Activated CD8-positive, alpha-beta memory T cell treated with anti-CD3 and anti-CD28 coated beads, Interleukin-2, amount 10 ng/mL, durations not matched to agents 7 days and 5 days (primary cell): ENCODE results near the gene FRG1. TPM values are rescaled to one million over a fixed set of nuclear protein-coding genes. Genes with fewer than 3 reads are reported as not detected.
"Not testable (repeated sequence)": the region's sequence is repeated elsewhere in the genome, so short reads cannot be mapped to it uniquely, and the experiment has no call there.

Experiments
- ATAC-seq: fragments of 150-1000 bp; cut with Tn5 transposase; one replicate; pipeline ENCODE4 v1.10.0; 2021; ENCODE audit warnings: moderate library complexity
- CTCF ChIA-PET: fragments of 350-600 bp; sonication (Branson Sonifier 250); formaldehyde crosslinking; loops from one replicate; lab custom pipeline; 2021; ENCODE audit warnings: antibody characterized with exemption; lab: Charles Lee
- DNase-seq: peaks from one replicate; pipeline ENCODE4 v3.0.0-alpha.2; 2020
- H3K27ac Mint-ChIP-seq: one replicate; pipeline ENCODE4 v1.8.0; 2021; ENCODE audit warnings: mild to moderate bottlenecking, mixed read lengths
- H3K27me3 Mint-ChIP-seq: one replicate; pipeline ENCODE4 v1.8.0; 2021; ENCODE audit warnings: mixed read lengths
- H3K36me3 Mint-ChIP-seq: one replicate; pipeline ENCODE4 v1.8.0; 2021; ENCODE audit warnings: mild to moderate bottlenecking, mixed read lengths
- H3K4me1 Mint-ChIP-seq: one replicate; pipeline ENCODE4 v1.8.0; 2021; ENCODE audit warnings: mixed read lengths
- H3K4me3 Mint-ChIP-seq: one replicate; pipeline ENCODE4 v1.8.0; 2021; ENCODE audit warnings: mild to moderate bottlenecking, moderate library complexity, mixed read lengths
- H3K9me3 Mint-ChIP-seq: one replicate; pipeline ENCODE4 v1.8.0; 2022; ENCODE audit warnings: low read depth, mixed read lengths
- total RNA-seq, 2 experiments: library from RNA; stranded (reverse); gene quantifications; one replicate each; pipeline ENCODE4 v1.2.3, GENCODE V29; 2021

Gene FRG1
- 10 to 100 TPM; 59.6 to 66.2 TPM for total RNA-seq

DNA sequence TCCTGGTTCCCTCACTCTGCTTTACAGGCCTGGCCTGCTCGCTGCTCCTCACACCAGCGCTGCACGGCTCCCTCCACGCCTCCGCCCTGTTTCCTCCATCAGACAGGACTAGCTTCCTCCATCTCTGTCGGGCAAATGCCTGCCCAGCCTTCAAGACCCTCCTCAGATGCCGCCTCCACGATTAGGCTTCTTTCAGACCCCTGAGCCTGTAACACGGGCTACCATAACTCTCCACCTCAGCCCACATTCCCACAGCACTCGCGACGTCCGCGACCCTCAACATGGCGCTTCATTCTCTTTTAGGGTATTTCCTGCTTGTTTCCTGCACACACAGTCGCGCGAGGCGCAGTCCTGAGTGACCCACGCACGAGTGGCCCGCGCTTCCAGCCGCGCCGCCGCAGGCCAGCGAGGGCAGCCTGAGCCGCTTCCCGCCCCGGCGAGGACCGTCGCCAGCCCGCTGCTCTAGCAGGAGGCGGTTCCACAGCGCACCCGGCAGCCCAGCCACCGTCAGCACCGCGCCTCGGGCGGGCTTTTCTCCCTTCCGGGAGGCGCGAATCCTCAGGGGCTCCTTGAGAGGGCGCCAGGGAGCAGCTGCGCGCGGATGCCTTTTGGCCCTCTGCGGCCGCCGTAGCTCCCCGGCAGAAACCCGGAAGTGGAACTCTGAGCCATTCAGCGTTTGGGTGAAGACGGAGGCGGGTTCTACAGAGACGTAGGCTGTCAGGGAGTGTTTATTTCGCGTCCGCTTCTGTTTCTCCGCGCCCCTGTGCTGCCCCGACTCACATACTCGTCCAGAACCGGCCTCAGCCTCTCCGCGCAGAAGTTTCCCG is at the start of gene FRG1:
Gene FRG1 (plus strand): TSS at position 695 of the 827 bp plus-strand sequence. CDS start 138 bp downstream, outside the sequence.
- ATAC-seq (peak; percentile 98), DNase-seq (peak; percentile 96)
- Mint-ChIP-seq H3K27ac (peak within 1 kb of the TSS; percentile 98), H3K9me3 (no peaks in the 10 kb centered on the region), H3K36me3 (peaks cover 56% of the 10 kb centered on the region), H3K27me3 (no peaks in the 10 kb centered on the region), H3K4me3 (peak within 1 kb of the TSS; percentile 92), H3K4me1 (peaks cover 49% of the 10 kb centered on the region)
- CTCF ChIA-PET, result interaction anchor here (1.0 to 1.2 kb wide), 3 partner anchors 9 to 31 kb away, joined by 3 to 4 read pairs (median 3); no protein-coding TSS in a partner anchor

GRCh38 chr4:189897667-189898066 is 43.0 kb upstream of the FRG1 start:
- no peaks in the 10 kb centered on the region for H3K36me3 Mint-ChIP-seq
- no peak overlapping the region for H3K4me3 Mint-ChIP-seq
- no peak overlapping the region for H3K27ac Mint-ChIP-seq
- ATAC-seq (no peak), DNase-seq (no peak)
- CTCF ChIA-PET, result no interaction called here
- no peaks in the 10 kb centered on the region for H3K27me3 Mint-ChIP-seq
- H3K4me1 Mint-ChIP-seq, result peaks cover 3% of the 10 kb centered on the region
- peaks cover 4% of the 10 kb centered on the region for H3K9me3 Mint-ChIP-seq

- CTCF ChIA-PET, result not testable (repeated sequence)
Measured at GRCh38 chr4:189899481-189900015, 41.1 kb upstream of the FRG1 start.

DNA sequence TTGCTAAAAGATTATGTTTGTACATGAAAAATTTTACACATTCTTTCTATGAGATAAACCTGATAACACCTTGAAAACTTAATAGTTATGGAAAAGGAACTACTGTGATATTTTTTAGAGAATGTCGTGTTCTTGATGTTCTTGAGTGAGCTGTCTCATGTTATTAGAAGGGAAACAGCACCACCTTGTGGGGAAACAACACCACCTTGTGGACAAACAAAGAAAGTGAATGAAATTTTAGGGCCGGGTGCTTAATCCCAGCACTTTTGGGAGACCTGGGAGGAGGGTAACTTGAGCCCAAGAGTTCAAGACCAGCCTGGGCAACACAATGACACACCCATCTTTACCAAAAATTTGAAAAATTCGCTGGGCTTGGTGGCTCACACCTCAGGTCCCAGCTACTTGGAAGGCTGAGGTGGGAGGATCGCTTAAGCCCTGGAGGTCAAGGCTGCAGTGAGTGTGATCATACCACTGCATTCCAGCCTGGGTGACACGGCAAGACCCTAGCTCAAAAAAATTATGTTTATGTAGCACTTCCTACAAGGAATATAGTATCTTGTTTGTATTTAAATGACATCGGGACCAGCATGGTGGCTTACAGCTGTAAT is 36.1 kb upstream of the FRG1 start:
- not testable (repeated sequence) for H3K27ac Mint-ChIP-seq, ATAC-seq, H3K36me3 Mint-ChIP-seq, H3K4me1 Mint-ChIP-seq, H3K27me3 Mint-ChIP-seq, H3K4me3 Mint-ChIP-seq, H3K9me3 Mint-ChIP-seq
- peak; percentile 63 for DNase-seq
- CTCF ChIA-PET, result interaction anchor here (1.0 to 1.6 kb wide), 2 partner anchors 12 to 60 kb away, joined by 3 read pairs; no protein-coding TSS in a partner anchor

More at GRCh38 chr4:189899481-189900015, 41.1 kb upstream of the FRG1 start:
- H3K36me3 Mint-ChIP-seq, H3K9me3 Mint-ChIP-seq, H3K4me1 Mint-ChIP-seq, ATAC-seq, H3K4me3 Mint-ChIP-seq, DNase-seq, H3K27ac Mint-ChIP-seq, H3K27me3 Mint-ChIP-seq: not testable (repeated sequence)

- H3K36me3 Mint-ChIP-seq, result peaks cover 4% of the 10 kb centered on the region
- no peaks in the 10 kb centered on the region for H3K9me3 Mint-ChIP-seq
- ATAC-seq (no peak), DNase-seq (no peak)
- no peaks in the 10 kb centered on the region for H3K27me3 Mint-ChIP-seq
- no peaks in the 10 kb centered on the region for H3K4me1 Mint-ChIP-seq
- no peak overlapping the region for H3K4me3 Mint-ChIP-seq
- CTCF ChIA-PET, result no interaction called here
- H3K27ac Mint-ChIP-seq, result no peak overlapping the region
Measured at GRCh38 chr4:189912170-189912569, 28.5 kb upstream of the FRG1 start.

GRCh38 chr4:189917161-189917891 is 23.3 kb upstream of the FRG1 start:
- CTCF ChIA-PET, result no interaction called here
- no peak overlapping the region for H3K27ac Mint-ChIP-seq
- H3K27me3 Mint-ChIP-seq, result no peaks in the 10 kb centered on the region

GRCh38 chr4:189921058-189921457 is 19.6 kb upstream of the FRG1 start:
- H3K27me3 Mint-ChIP-seq, result no peaks in the 10 kb centered on the region
- ATAC-seq, result no peak
- H3K36me3 Mint-ChIP-seq, result peaks cover 40% of the 10 kb centered on the region

More at GRCh38 chr4:189917161-189917891, 23.3 kb upstream of the FRG1 start:
- ATAC-seq (no peak), DNase-seq (no peak)
- no peaks in the 10 kb centered on the region for H3K4me1 Mint-ChIP-seq
- H3K36me3 Mint-ChIP-seq, result peaks cover 25% of the 10 kb centered on the region
- H3K4me3 Mint-ChIP-seq, result no peak overlapping the region
- H3K9me3 Mint-ChIP-seq, result peaks cover 11% of the 10 kb centered on the region

DNA sequence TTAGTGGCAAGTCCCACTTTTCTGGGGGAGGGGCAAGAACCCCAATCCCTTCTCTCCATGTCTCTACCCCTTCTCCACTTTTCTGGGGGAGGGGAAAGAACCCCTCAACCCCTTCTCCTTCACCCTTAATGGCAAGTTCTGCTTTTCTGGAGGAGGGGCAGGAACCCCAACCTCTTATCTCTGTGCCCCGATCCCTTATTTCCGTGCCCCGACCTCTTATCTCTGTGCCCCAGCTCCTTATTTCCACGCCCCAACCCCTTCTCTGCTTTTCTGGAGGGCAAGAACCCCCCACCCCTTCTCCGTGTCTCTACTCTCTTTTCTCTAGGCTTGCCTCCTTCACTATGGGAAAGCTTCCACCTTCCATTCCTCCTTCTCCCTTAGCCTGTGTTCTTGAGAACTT is 13.9 kb upstream of the FRG1 start:
- H3K27ac Mint-ChIP-seq, H3K27me3 Mint-ChIP-seq, H3K9me3 Mint-ChIP-seq, ATAC-seq, DNase-seq, H3K4me3 Mint-ChIP-seq, H3K4me1 Mint-ChIP-seq, CTCF ChIA-PET: not testable (repeated sequence)
- peaks cover 37% of the 10 kb centered on the region for H3K36me3 Mint-ChIP-seq

More at GRCh38 chr4:189921058-189921457, 19.6 kb upstream of the FRG1 start:
- no peak for DNase-seq
- H3K4me3 Mint-ChIP-seq, result no peak overlapping the region
- no peak overlapping the region for H3K27ac Mint-ChIP-seq
- H3K4me1 Mint-ChIP-seq, result no peaks in the 10 kb centered on the region
- peaks cover 11% of the 10 kb centered on the region for H3K9me3 Mint-ChIP-seq
- CTCF ChIA-PET, result no interaction called here

- ATAC-seq (no peak), DNase-seq (no peak)
- peak overlapping the region; percentile 98 for H3K27ac Mint-ChIP-seq
- H3K36me3 Mint-ChIP-seq, result peaks cover 57% of the 10 kb centered on the region
- H3K27me3 Mint-ChIP-seq, result no peaks in the 10 kb centered on the region
- CTCF ChIA-PET, result interaction anchor here (1.0 to 1.2 kb wide), 2 partner anchors 8 to 20 kb away, joined by 3 to 4 read pairs; no protein-coding TSS in a partner anchor
- H3K4me3 Mint-ChIP-seq, result peak overlapping the region; percentile 92
- peaks cover 55% of the 10 kb centered on the region for H3K4me1 Mint-ChIP-seq
- no peaks in the 10 kb centered on the region for H3K9me3 Mint-ChIP-seq
Measured at GRCh38 chr4:189941005-189941450, 356 bp downstream of the FRG1 start.

- DNase-seq, H3K9me3 Mint-ChIP-seq, CTCF ChIA-PET, ATAC-seq, H3K27me3 Mint-ChIP-seq: not testable (repeated sequence)
- Mint-ChIP-seq H3K36me3 (peaks cover 52% of the 10 kb centered on the region), H3K4me3 (peak overlapping the region; percentile 58), H3K4me1 (peaks cover 61% of the 10 kb centered on the region), H3K27ac (peak overlapping the region; percentile 55)
Measured at GRCh38 chr4:189942412-189942811, 1.7 kb downstream of the FRG1 start.

DNA sequence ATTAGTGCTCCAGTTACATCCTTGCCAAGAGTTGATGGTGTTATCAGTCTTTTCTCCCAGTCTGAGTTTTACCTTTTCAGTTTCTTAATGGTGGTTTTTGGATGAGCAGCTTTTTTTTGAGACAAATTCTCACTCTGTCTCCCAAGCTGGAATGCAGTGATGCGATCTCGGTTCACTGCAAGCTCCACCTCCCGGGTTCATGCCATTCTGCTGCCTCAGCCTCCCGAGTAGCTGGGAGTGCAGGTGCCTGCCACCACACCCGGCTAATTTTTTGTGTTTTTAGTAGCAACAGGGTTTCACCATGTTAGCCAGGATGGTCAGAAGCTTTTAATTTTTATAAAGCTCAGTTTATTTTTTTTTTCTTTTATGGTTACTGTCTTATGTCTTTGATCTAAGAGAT is 3.4 kb downstream of the FRG1 start:
- H3K9me3 Mint-ChIP-seq, ATAC-seq, CTCF ChIA-PET, H3K4me3 Mint-ChIP-seq, DNase-seq, H3K27ac Mint-ChIP-seq, H3K27me3 Mint-ChIP-seq: not testable (repeated sequence)
- peaks cover 61% of the 10 kb centered on the region for H3K4me1 Mint-ChIP-seq
- peaks cover 45% of the 10 kb centered on the region for H3K36me3 Mint-ChIP-seq

DNA sequence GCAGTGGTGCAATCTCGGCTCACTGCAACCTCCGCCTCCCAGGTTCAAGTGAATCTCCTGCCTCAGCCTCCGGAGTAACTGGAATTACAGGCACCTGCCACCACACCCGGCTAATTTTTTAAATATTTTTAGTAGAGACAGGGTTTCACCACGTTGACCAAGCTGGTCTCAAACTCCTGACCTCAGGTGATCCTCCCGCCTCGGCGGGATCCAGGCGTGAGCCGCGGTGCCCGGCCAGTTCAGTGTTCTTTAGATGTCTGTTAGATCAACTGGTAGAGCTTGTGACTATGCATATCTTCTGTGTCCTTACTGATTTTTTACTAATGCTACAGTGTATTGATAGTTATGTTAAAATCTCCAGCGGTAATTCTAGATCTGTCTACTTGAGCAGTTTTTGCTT is 6.2 kb downstream of the FRG1 start:
- H3K4me3 Mint-ChIP-seq, CTCF ChIA-PET, H3K27me3 Mint-ChIP-seq, H3K27ac Mint-ChIP-seq, ATAC-seq, H3K9me3 Mint-ChIP-seq, DNase-seq: not testable (repeated sequence)
- Mint-ChIP-seq H3K4me1 (peaks cover 48% of the 10 kb centered on the region), H3K36me3 (peaks cover 40% of the 10 kb centered on the region)

DNA sequence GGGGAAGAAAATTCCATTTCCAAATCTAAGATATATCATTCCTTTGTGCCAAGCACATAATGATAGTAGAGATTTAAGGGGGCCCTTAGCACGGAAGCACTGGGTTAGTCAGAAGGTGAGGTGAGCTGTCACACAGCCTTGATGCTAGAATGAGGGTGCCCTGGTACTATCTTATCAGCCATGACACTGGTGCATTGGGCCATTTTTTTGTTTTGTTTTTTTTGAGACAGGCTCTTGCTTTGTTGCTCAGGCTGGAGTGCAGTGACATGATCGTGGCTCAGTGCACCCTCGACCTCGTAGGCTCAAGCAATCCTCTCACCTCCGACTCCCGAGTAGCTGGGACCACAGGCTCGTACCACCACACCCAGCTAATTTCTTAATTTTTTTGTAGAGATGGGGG is 7.8 kb downstream of the FRG1 start:
- H3K9me3 Mint-ChIP-seq, ATAC-seq, CTCF ChIA-PET, DNase-seq, H3K27me3 Mint-ChIP-seq, H3K27ac Mint-ChIP-seq, H3K4me3 Mint-ChIP-seq: not testable (repeated sequence)
- Mint-ChIP-seq H3K36me3 (peaks cover 31% of the 10 kb centered on the region), H3K4me1 (peaks cover 35% of the 10 kb centered on the region)
